ENCODE results near the gene LIN7A. TPM values are rescaled to one million over a fixed set of nuclear protein-coding genes. Genes with fewer than 3 reads are reported as not detected.

Gene LIN7A
- total and polyA plus RNA-seq, 2 of the 8 experiments (the other 6 are each of a cell fraction or from before 2014, with no cell fraction given): 5.8 to 22.0 TPM

DNA sequence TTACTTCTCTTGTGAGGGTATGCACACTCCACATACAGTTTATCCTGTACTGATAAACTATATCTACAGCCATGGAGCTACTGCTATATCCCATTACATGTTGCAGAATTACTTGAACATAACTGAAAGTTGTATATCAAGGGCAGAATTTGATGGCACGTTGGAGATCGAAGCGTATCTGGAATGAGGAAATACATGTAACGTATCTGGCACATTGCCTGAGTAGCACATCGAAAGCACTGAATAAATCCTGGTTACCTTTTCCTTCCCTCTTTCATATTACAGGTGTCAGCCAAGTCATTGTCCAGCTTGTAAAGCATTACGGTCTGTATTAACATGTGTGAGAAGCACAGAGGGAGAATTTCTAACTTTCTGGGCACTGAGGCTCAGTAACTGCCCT lies 42.1 kb upstream of the LIN7A start:
- Histone ChIP-seq H2AFZ (ENCODE audit: low read length) (0 out of 2 replicates have a peak overlapping the region, but pooled peaks have one; percentile 19), H2BK12ac (ENCODE audit: low read depth, low read length) (no peak overlapping the region)
- CTCF ChIA-PET (ENCODE audit: partially characterized antibody): interaction anchor here (0.8 to 1.0 kb wide), 2 partner anchors 54 to 278 kb away, joined by 3 read pairs; no protein-coding TSS in a partner anchor
- TF ChIP-seq HDAC2 (IDR thresholded peaks at IDR 0.05; ENCODE audit: borderline replicate concordance in 1 of 2, low read depth in 2 of 2, low read length in 2 of 2) (no peak), SUZ12 (IDR thresholded peaks at IDR 0.05; ENCODE audit: low read length) (no peak), NRF1 (IDR thresholded peaks at IDR 0.05; ENCODE audit: low read depth, low read length) (no peak), RXRA (IDR thresholded peaks at IDR 0.05; ENCODE audit: insufficient read depth, low read depth, low read length) (no peak), SIRT6 (IDR thresholded peaks at IDR 0.05; ENCODE audit: low read length) (no peak), EGR1 (IDR thresholded peaks at IDR 0.05; ENCODE audit: borderline replicate concordance, low read depth, low read length) (no peak), BRCA1 (IDR thresholded peaks at IDR 0.05; ENCODE audit: low read depth, low read length) (no peak), FOSL1 (IDR thresholded peaks at IDR 0.05; ENCODE audit: insufficient read depth, low read depth, low read length) (no peak), KDM1A (IDR thresholded peaks at IDR 0.05; ENCODE audit: borderline replicate concordance, low read length) (no peak), GABPA (IDR thresholded peaks at IDR 0.05; ENCODE audit: borderline replicate concordance, insufficient read depth, low read length) (no peak), CREB1 (IDR thresholded peaks at IDR 0.05) (no peak), SIX5 (IDR thresholded peaks at IDR 0.05; ENCODE audit: low read depth, low read length) (no peak), TAF1 (IDR thresholded peaks at IDR 0.05; ENCODE audit: low read depth, low read length) (no peak)
- TF ChIP-seq, protein P1, sequence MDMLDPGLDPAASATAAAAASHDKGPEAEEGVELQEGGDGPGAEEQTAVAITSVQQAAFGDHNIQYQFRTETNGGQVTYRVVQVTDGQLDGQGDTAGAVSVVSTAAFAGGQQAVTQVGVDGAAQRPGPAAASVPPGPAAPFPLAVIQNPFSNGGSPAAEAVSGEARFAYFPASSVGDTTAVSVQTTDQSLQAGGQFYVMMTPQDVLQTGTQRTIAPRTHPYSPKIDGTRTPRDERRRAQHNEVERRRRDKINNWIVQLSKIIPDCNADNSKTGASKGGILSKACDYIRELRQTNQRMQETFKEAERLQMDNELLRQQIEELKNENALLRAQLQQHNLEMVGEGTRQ (IDR thresholded peaks at IDR 0.05; ENCODE audit: low read length): no peak

More for the DNA sequence above, 42.1 kb upstream of the LIN7A start:
- Histone ChIP-seq H4K8ac (ENCODE audit: extremely low read depth, insufficient read depth, low read length) (no peak overlapping the region), H3K23me2 (ENCODE audit: low read depth, low read length) (no peaks in the 10 kb centered on the region; the same call in 1 of the 2 replicates), H2BK120ac (replicated peaks; ENCODE audit: low read depth, low read length) (no peak overlapping the region), H4K91ac (replicated peaks; ENCODE audit: insufficient read length, low read length) (no peak overlapping the region), H2BK20ac (ENCODE audit: low read length) (no peak overlapping the region), H3K27ac (ENCODE audit: low read depth, low read length) (no peak overlapping the region), H4K20me1 (replicated peaks in 1 of 2; ENCODE audit: control insufficient read depth in 1 of 2, insufficient read depth in 2 of 2, low read length in 2 of 2) (no peaks in the 10 kb centered on the region), H3K4ac (replicated peaks; ENCODE audit: insufficient read length, low read depth, low read length) (no peak overlapping the region), H3K23ac (ENCODE audit: insufficient read length) (no peak overlapping the region), H3K18ac (ENCODE audit: extremely low read depth, low read length) (no peak overlapping the region), H4K5ac (ENCODE audit: insufficient read length, low read depth, low read length) (no peak overlapping the region), H3K9me3 (ENCODE audit: insufficient read depth in 2 of 2, low read depth in 1 of 2, low read length in 1 of 2) (no peaks in the 10 kb centered on the region), H3K79me1 (ENCODE audit: low read depth, low read length) (no peaks in the 10 kb centered on the region), H3K36me3 (ENCODE audit: control insufficient read depth in 2 of 4, insufficient read depth in 4 of 4, low read length in 3 of 4) (no peaks in the 10 kb centered on the region), H3K4me3 (ENCODE audit: extremely low read depth in 1 of 4, insufficient read depth in 2 of 4, low read depth in 3 of 4, low read length in 4 of 4) (no peak overlapping the region), H3K9ac (replicated peaks in 1 of 4; ENCODE audit: extremely low read depth in 1 of 4, low read depth in 3 of 4, low read length in 3 of 4) (no peak overlapping the region), H3K27me3 (replicated peaks in 1 of 4; ENCODE audit: control insufficient read depth in 3 of 4, extremely low read depth in 1 of 4, insufficient read depth in 3 of 4, low read length in 3 of 4) (peaks cover 0 to 1% (median 0%) of the 10 kb centered on the region in 4 experiments; a peak in 1 of 7 replicates), H3K79me2 (ENCODE audit: control insufficient read depth in 1 of 2, insufficient read depth in 2 of 2, low read length in 2 of 2) (no peaks in the 10 kb centered on the region), H2BK15ac (ENCODE audit: low read length) (no peak overlapping the region), H2BK5ac (ENCODE audit: low read depth, low read length) (no peak overlapping the region), H3K4me2 (ENCODE audit: insufficient read depth in 1 of 2, low read depth in 2 of 2, low read length in 2 of 2) (no peak overlapping the region), H3K4me1 (replicated peaks in 1 of 4; ENCODE audit: control insufficient read depth in 3 of 4, insufficient read depth in 4 of 4, low read length in 3 of 4) (no peaks in the 10 kb centered on the region), H3K56ac (replicated peaks; ENCODE audit: insufficient read length, low read depth, low read length) (no peak overlapping the region), H2AK5ac (ENCODE audit: low read depth, low read length) (no peak overlapping the region), H3K14ac (ENCODE audit: insufficient read length) (no peak overlapping the region)
- POLR2A ChIA-PET (ENCODE audit: partially characterized antibody): no interaction called here
- WGBS, 2 experiments (ENCODE audit: extremely low coverage in 1 of 2, insufficient coverage in 1 of 2, insufficient read length in 1 of 2, insufficient replicate concordance in 2 of 2, low coverage in 1 of 2, low lambda C conversion rate in 2 of 2, missing lambda C conversion rate in 1 of 2): 90% methylated on average over 6 of the region's 6 CpGs; no CpG with 5 or more reads in 1 of the 2 experiments
- FAIRE-seq: no peak
- DNase-seq (ENCODE audit: low read depth in 1 of 2, low spot score in 2 of 2): no peak
